ENCODE results near the gene LRRC36.

DNA sequence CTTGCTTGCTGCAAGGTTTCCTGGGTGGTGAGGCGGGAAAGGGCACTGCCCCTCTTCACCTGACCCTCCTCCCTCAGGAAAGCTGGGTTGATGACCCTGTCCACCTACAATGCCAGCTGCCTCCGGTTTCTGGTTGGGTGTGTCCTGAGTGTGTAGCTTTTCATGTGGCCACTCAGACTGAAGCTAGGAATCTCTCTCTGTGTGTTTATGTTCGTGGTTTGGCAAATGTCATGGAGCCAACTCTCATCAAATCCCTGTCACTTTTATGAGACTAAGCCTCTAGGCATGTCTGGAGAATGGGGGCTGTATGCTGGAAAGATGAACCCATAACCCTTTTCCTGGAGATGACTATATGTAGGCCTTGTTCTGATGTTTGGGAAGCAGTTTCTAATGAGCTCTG is 30.2 kb upstream of the LRRC36 start:
- TF ChIP-seq, protein P1, sequence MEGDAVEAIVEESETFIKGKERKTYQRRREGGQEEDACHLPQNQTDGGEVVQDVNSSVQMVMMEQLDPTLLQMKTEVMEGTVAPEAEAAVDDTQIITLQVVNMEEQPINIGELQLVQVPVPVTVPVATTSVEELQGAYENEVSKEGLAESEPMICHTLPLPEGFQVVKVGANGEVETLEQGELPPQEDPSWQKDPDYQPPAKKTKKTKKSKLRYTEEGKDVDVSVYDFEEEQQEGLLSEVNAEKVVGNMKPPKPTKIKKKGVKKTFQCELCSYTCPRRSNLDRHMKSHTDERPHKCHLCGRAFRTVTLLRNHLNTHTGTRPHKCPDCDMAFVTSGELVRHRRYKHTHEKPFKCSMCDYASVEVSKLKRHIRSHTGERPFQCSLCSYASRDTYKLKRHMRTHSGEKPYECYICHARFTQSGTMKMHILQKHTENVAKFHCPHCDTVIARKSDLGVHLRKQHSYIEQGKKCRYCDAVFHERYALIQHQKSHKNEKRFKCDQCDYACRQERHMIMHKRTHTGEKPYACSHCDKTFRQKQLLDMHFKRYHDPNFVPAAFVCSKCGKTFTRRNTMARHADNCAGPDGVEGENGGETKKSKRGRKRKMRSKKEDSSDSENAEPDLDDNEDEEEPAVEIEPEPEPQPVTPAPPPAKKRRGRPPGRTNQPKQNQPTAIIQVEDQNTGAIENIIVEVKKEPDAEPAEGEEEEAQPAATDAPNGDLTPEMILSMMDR (conservative IDR thresholded peaks at IDR 0.05; ENCODE audit: low read depth in 2 of 2), result no peak
- TF ChIP-seq EZH2 (IDR thresholded peaks at IDR 0.05; ENCODE audit: low read depth, unreplicated experiment) (no peak), ZNF114 (CRISPR knock-in tag; IDR thresholded peaks at IDR 0.05) (no peak), POLR2AphosphoS5 (IDR thresholded peaks at IDR 0.05; ENCODE audit: low read depth) (no peak)
